Transverse colon (tissue), 4 donors: ENCODE measurements around the gene SMC3. TPM values are rescaled to one million over a fixed set of nuclear protein-coding genes. Genes with fewer than 3 reads are reported as not detected.
A peak's percentile ranks its signal among the peaks of the same experiment; 100 is the strongest.

ENCODE experiments used
- DNase-seq: peaks from one replicate; pipeline ENCODE4 v3.0.0-alpha.2; 2019
- H3K27ac ChIP-seq, 4 donors: fragments of 200-600 bp; sonication (generic); 2 replicates each; pipeline ENCODE4 v1.5.1; 2016 to 2018; ENCODE audit warnings: inconsistent platforms in 4 of 4
- H3K27me3 ChIP-seq: fragments of 200-600 bp; sonication (generic); 2 replicates; pipeline ENCODE4 v1.5.1; 2017; ENCODE audit warnings: inconsistent platforms
- H3K36me3 ChIP-seq, 4 donors: fragments of 200-600 bp; sonication (generic); 2 replicates each; pipeline ENCODE4 v1.5.1; 2017 to 2019; ENCODE audit warnings: inconsistent platforms in 4 of 4
- H3K4me1 ChIP-seq, 4 donors: fragments of 200-600 bp; sonication (generic); 2 replicates each; pipeline ENCODE4 v1.5.1; 2017 to 2020; ENCODE audit warnings: inconsistent platforms in 4 of 4
- H3K4me3 ChIP-seq, 4 donors: fragments of 200-600 bp; sonication (generic); 1 replicate in 1 of 4; 2 replicates in 3 of 4; pipeline versions ENCODE4 v1.5.1 to v1.6.1; 2017 to 2019; ENCODE audit warnings: inconsistent platforms in 4 of 4
- H3K9me3 ChIP-seq, 2 donors: fragments of 200-600 bp; sonication (generic); 2 replicates each; pipeline ENCODE4 v1.5.1; 2017 to 2019; ENCODE audit warnings: inconsistent platforms in 2 of 2
- EP300 ChIP-seq: sonication (generic); formaldehyde crosslinking; IDR thresholded peaks from one replicate; pipeline ENCODE4 v1.6.1; 2017; ENCODE audit warnings: antibody characterized with exemption, low read depth
- POLR2A ChIP-seq: fragments of 450-650 bp; IDR thresholded peaks from one replicate; pipeline ENCODE4 v1.6.1; 2016; ENCODE audit warnings: antibody characterized with exemption, mild to moderate bottlenecking, moderate library complexity
- POLR2AphosphoS5 ChIP-seq, 3 donors: sonication (generic); formaldehyde crosslinking; IDR thresholded peaks; one replicate each; pipeline ENCODE4 v1.6.1; 2016; ENCODE audit warnings: antibody characterized with exemption in 3 of 3
- WGBS, 2 donors: methylation state at CpG; one replicate each; pipeline ENCODE4 v1.1.5; 2018; ENCODE audit warnings: low coverage in 1 of 2; 5-methylcytosine and 5-hydroxymethylcytosine counted together
- in situ Hi-C, 4 donors: fragments of 200-750 bp; cut with MboI; loops; one replicate each; pipeline versions ENCODE4 v1.15.0 to v1.15.1; 2017; ENCODE audit warnings: low sequenced_read_pairs in 3 of 4, low pct_ligation_motif_present in 1 of 4, low pct_unique_long_range_greater_than_20kb in 1 of 4
- intact Hi-C: fragments of 100-400 bp; cut with DNase I; formaldehyde crosslinking; loops from one replicate; pipeline ENCODE4 v1.15.1; 2023; ENCODE audit warnings: low total_unique reads
- small RNA-seq, 4 donors: library from RNA; depleted of rRNA; stranded (forward); fragments of <200 nt; gene quantifications; one replicate each; pipeline ENCODE3, GENCODE V24; 2016
- total RNA-seq, 4 donors: library from RNA; depleted of rRNA; stranded (reverse); fragments of >200 nt; gene quantifications; one replicate each; pipeline ENCODE4 v1.1.0, GENCODE V29; 2016
- TF ChIP-seq, protein P1 (sequence below), 5 experiments: fragments of 200-600 bp in 3 of 5; fragments of 450-650 bp in 2 of 5; sonication (generic) in 3 of 5; IDR thresholded peaks; 1 replicate in 2 of 5; 2 replicates in 3 of 5; pipeline ENCODE4 v1.5.1; 2016 to 2017; ENCODE audit warnings: antibody characterized with exemption in 5 of 5, inconsistent platforms in 3 of 5, mild to moderate bottlenecking in 2 of 5, moderate library complexity in 1 of 5

The SMC3 gene
- total RNA-seq, 4 donors from 2014 or later = 16.8 to 31.9 (median 21.1) TPM

GRCh38 chr10:110649347-110650264 lies 82.1 kb downstream of the SMC3 start:
- Histone ChIP-seq H3K4me3 (no peak overlapping the region), H3K9me3 (no peaks in the 10 kb centered on the region), H3K36me3 (no peaks in the 10 kb centered on the region), H3K27me3 (peaks cover 77% of the 10 kb centered on the region), H3K4me1 (peaks cover 0 to 2% (median under 1%) of the 10 kb centered on the region in 4 donors), H3K27ac (peak overlapping the region in 1 of 4 donors; percentile 8)
- intact Hi-C loops (no loop called here), in situ Hi-C loops (no loop called here)
- 66 to 72% methylated on average over 5 to 6 of the region's 6 CpGs for WGBS, 2 donors
- no peak for DNase-seq
- TF ChIP-seq EP300 (no peak), POLR2A (no peak), POLR2AphosphoS5 (IDR thresholded peaks at IDR 0.05) (no peak)
- TF ChIP-seq, protein P1, sequence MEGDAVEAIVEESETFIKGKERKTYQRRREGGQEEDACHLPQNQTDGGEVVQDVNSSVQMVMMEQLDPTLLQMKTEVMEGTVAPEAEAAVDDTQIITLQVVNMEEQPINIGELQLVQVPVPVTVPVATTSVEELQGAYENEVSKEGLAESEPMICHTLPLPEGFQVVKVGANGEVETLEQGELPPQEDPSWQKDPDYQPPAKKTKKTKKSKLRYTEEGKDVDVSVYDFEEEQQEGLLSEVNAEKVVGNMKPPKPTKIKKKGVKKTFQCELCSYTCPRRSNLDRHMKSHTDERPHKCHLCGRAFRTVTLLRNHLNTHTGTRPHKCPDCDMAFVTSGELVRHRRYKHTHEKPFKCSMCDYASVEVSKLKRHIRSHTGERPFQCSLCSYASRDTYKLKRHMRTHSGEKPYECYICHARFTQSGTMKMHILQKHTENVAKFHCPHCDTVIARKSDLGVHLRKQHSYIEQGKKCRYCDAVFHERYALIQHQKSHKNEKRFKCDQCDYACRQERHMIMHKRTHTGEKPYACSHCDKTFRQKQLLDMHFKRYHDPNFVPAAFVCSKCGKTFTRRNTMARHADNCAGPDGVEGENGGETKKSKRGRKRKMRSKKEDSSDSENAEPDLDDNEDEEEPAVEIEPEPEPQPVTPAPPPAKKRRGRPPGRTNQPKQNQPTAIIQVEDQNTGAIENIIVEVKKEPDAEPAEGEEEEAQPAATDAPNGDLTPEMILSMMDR (IDR thresholded peaks at IDR 0.05) = no peak

DNA sequence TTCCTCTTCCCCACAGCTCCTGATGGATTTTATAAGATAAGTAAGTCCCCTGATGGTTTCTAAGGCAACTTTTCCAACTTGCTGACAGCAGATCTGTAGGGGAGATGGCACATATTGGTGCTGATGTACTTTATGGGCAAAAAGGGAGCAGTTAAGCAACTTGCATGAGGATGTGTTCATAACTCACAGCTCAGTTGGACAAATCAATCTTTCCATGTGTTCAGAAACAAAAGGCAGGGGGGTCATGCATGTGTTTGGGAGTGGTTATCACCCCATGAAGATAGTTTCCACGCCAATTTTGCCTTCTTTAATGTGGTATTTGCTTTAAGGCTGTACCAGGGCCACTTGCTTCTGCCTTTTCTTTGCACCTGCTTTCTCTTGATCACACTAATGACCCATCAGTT lies 82.8 kb downstream of the SMC3 start:
- Histone ChIP-seq H3K27me3 (peaks cover 76% of the 10 kb centered on the region), H3K36me3 (no peaks in the 10 kb centered on the region), H3K9me3 (no peaks in the 10 kb centered on the region), H3K4me1 (no peaks in the 10 kb centered on the region), H3K4me3 (no peak overlapping the region), H3K27ac (no peak overlapping the region)
- TF ChIP-seq EP300 = no peak
- intact Hi-C loops (no loop called here), in situ Hi-C loops (no loop called here)
- no peak for DNase-seq
- WGBS, 2 donors = 56 to 71% methylated on average over 1 of the region's 1 CpG

- H3K27me3 ChIP-seq = peaks cover 65% of the 10 kb centered on the region
These were observed 83.8 kb downstream of the SMC3 start for GRCh38 chr10:110651044-110651958.

DNA sequence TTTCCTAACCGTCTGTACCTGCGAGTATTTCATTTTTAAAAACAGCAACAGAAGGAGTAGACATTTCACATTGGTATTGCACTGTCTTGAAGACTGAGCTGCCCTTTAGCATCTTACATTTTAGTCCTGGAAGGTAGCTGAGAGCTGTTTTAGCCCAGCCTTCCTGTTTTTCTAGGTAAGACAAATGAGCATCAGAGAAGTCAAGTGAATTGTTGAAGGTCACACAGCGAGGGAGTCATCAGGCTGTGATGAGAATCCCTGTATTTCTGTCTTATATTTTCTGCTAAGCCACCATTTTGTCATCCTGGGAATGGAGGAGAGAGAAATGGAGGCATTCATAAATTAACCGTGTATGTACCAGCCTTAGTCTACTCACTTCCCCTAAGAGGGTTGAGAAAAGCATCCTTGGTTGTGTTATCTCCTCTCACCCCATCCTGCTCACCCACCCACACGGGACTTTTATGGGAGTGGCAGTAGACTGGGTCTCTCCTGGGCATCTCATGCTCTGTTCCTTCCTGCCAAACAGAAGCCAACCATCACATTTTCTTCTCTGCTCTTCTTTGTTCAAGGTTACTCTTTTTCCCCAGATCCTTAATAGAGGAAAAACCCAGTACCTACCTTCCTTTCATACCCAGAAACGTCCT lies 85.1 kb downstream of the SMC3 start:
- Histone ChIP-seq H3K4me3 (no peak overlapping the region), H3K27me3 (peaks cover 52% of the 10 kb centered on the region), H3K9me3 (no peaks in the 10 kb centered on the region), H3K27ac (peak overlapping the region in 2 of 4 donors; percentile 5 to 46), H3K36me3 (no peaks in the 10 kb centered on the region), H3K4me1 (no peaks in the 10 kb centered on the region)
- TF ChIP-seq POLR2AphosphoS5 (IDR thresholded peaks at IDR 0.05) (no peak), POLR2A (no peak), EP300 (no peak)
- TF ChIP-seq, protein P1 (IDR thresholded peaks at IDR 0.05) = no peak
- WGBS, 2 donors = 71 to 74% methylated on average over 5 to 6 of the region's 6 CpGs
- in situ Hi-C loops = no loop called here
- no peak for DNase-seq
- intact Hi-C loops = no loop called here

More at GRCh38 chr10:110651044-110651958, 83.8 kb downstream of the SMC3 start:
- no peak for DNase-seq
- H3K9me3 ChIP-seq = no peaks in the 10 kb centered on the region
- no peaks in the 10 kb centered on the region for H3K4me1 ChIP-seq
- intact Hi-C loops = no loop called here
- H3K27ac ChIP-seq = peak overlapping the region in 3 of 4 donors; percentile 15 to 46 (median 46)
- TF ChIP-seq EP300 = no peak
- TF ChIP-seq, protein P1 (IDR thresholded peaks at IDR 0.05) = no peak
- TF ChIP-seq POLR2AphosphoS5 (IDR thresholded peaks at IDR 0.05) = peak in 1 of 3 donors; percentile 43
- no peak for TF ChIP-seq POLR2A
- no peaks in the 10 kb centered on the region for H3K36me3 ChIP-seq
- H3K4me3 ChIP-seq = no peak overlapping the region
- 50% methylated on average over 7 to 12 of the region's 12 CpGs for WGBS, 2 donors
- in situ Hi-C loops = no loop called here

Small RNAs within 50 kb of the gene (small RNA-seq; reads per million reads assigned to genes)
- 0 reads per million in 4 donors for gene RF00019

Other genes starting within 250 kb of the SMC3 start
- 10 to 100 TPM in 1 of 4 donors, 1 to 10 TPM in 3; 6.2 to 16.0 (median 6.6) TPM for gene DUSP5, start 69.8 kb upstream of the SMC3 start, total RNA-seq
- gene RBM20, start 76.6 kb downstream of the SMC3 start, total RNA-seq = 10 to 100 TPM in 1 of 4 donors, 1 to 10 TPM in 3; 1.2 to 10.5 (median 2.9) TPM